CD4-positive, alpha-beta T cell treated with Interferon gamma for 1 hour (primary cell): ENCODE measurements around the gene VARS2.
"Not testable (repeated sequence)": the region's sequence is repeated elsewhere in the genome, so short reads cannot be mapped to it uniquely, and the experiment has no call there.

Experiments
- DNase-seq: peaks from one replicate; pipeline ENCODE4 v3.0.0-alpha.2; 2020

The VARS2 gene

DNA sequence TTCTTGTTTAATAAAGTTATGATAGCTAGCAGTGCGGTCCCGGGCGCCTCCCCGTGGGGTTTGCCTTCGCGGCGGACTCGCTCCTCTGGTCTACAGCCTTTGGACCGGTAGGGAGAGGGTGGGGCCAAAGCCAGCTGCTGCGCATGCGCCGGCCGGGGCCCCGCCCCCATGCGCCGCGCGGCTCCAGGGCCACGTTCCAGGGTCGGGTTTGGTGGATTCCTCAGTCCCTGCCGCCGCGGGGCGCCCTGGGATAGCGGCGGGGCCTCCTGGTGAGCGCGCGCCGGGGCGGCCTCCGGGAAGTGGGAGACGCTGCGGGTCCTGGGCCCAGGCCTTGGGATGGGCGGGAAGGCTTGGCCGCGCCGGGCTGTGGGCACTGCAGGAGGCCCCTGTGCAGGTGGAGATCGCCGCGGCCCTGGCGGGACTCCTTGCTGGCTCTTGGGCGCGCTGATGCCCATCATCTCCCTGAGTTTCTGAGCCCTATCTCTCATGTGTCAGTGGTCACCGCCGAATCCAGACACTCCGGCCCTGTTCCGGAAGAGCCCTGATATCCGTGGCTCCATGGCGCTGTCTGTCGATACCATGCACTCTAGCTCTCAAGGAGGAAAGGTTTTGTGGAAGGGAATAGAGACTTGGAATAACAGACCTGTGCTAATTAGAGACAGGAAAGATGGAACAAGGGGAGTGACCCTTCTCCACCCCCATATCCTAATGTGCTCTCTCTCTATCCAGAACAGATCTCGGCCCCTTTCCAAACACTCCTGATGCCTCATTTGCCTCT, at the start of gene VARS2:
TSS of gene VARS2 (plus strand) at position 163 of the 778 bp plus-strand sequence. CDS start at position 762, 599 bp downstream.
- DNase-seq, result peak; percentile 88

DNA sequence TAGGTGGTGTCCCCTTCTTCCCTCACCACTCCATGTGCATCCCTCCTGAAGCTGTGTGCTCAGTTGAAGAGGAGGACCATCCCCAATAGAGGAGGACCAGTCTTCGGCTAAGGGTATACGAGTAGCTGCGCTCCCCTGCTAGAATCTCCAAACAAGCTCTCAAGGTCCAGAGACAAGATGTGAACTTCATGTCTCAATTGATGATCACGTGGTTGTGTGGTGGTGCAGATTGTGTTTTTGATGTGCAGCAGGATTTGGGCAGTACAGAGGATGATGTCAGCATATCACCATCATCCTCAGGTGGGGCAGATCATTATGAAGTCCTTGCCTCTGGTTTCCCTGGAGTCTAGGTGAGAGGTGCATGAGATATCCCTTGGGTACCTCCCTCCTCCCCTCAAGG, 49.7 kb upstream of the VARS2 start:
- no peak for DNase-seq

DNA sequence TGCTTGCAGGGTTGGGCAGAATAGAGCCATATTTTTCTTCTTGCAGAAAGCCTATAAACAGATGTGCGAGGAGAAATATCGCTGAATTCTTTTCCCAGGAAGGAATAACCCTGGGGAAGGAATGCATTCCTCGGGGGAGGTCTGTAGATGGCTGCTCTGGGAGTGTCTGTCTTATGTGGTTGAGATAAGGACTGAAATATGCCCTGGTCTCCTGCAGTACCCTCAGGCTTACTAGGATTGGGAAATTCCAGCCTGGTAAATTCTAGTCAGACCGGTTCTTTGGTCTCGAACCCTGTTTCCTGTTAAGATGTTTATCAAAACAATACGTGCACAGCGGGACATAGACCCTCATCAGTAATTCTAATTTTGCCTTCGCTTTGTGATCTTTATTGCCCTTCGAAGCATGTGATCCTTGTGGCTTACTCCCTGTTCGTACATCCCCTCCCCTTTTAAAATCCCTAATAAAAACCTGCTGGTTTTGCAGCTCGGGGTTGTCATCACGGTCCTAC, 44.7 kb upstream of the VARS2 start:
- DNase-seq, result not testable (repeated sequence)

DNA sequence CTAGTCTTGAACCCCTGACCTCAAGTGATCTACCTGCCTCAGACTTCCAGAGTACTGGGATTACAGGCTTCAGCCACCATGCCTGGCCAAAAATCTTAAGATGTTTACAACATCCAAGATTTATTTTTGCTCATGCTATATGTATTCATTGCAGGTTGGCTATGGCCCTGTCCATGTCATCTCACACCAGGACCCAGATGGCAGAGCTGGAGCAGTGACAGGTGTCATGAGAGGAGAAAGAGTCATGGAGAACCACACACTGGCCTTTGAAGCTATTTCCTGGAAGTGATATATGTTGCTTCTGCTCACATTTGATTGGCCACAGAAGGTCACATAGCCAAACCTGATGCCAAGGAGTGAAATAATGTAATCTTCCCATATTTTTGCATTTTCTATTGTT, 43.5 kb upstream of the VARS2 start:
- DNase-seq, result no peak

DNA sequence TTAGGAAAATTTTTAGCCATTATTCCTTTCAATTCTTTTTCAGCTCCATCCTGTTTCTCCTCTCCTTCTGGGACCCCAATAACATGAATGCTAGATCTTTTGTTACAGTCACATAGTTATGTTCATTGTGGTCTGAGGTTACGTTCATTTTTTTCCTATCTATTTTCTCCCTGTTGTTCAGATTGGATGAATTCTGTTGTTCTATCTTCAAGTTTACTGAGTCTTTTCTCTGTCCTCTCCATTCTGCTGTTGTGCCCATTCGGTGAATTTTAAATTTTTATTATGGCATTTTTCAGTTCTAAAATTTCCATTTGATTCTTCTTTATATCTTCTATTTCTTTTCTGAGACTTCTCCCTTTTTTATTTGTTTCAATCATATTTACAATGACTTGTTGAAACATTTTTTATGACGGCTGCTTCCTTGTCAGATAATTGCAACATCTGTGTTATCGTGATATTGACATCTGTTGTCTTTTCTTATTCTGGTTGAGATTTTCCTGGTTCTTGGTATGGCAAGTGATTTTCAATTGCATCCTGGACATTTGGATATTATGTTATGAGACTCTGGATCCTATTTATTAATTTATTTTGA, 42.4 kb upstream of the VARS2 start:
- DNase-seq, result no peak

DNA sequence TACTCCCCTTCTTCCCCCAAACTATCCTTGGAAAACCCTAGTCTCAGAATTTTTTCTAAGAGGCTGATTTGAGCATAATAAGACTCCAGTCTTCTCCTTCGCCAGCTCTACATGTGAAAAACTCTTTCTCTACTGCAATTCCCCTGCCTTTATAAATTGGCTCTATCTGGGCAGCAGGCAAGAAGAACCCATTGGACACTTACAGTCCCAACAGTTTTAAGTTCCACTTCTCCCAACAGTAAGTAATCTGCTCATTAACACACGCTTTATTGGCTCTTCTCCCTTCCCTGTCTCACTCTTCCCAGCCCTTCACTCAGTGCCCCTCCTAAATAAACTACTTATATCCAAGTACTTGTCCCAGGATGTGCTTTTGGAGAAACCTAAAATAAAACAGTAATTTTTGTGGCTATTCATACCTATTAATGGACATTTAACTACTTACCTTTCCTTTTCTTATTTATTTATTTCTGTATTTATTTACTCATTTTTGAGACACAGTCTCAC, 40.8 kb upstream of the VARS2 start:
- DNase-seq, result no peak

DNA sequence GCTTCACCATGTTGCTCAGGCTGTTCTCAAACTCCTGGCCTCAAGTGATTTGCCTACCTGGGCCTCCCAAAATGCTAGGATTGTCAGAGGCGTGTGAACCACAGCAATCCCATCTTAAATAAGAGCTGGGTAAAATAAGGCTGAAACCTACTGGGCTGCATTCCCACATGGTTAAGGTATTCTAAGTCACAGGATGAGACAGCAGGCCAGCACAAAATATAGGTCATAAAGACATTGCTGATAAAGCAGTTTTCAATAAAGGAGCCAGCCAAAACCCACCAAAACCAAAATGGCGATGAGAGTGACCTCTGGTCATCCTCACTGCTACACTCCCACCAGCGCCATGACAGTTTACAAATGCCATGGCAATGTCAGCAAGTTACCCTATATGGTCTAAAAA, 40.2 kb upstream of the VARS2 start:
- not testable (repeated sequence) for DNase-seq

DNA sequence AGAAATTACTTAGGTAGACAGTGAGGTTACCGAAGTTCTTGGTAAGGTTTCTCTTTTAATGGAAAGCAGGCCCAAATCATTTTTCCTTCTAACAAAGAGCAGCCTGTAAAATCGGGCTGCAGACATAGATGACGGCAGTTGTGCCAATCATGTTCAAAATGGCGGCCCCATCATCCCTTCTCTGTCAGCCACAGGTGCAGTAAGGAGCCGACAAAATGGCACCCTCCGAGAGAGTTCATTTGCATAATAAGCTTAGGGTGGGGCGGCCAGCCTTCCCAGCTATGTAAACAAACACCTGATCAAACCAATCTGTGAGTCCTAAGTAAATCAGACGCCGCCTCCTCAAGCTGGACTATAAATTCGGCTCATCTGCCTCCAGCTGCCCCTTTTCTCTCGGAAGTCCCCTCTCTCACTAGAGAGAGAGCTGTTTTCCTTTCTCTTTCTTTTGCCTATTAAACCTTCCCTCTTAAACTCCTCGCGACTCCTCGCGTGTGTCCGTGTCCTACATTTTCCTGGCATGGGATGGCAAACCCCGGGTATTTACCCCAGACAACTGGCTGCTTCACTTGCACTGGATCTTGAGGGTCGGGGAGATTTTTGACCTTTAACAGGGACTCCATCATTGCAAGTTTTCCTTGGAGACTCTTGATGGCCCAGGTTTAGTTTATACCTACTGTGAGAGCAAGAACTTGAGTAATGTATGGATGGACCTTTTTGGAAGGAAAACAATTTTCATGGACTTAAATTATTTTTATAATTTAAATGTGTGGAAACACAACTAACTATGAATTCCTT, 38.6 kb upstream of the VARS2 start:
- no peak for DNase-seq

DNA sequence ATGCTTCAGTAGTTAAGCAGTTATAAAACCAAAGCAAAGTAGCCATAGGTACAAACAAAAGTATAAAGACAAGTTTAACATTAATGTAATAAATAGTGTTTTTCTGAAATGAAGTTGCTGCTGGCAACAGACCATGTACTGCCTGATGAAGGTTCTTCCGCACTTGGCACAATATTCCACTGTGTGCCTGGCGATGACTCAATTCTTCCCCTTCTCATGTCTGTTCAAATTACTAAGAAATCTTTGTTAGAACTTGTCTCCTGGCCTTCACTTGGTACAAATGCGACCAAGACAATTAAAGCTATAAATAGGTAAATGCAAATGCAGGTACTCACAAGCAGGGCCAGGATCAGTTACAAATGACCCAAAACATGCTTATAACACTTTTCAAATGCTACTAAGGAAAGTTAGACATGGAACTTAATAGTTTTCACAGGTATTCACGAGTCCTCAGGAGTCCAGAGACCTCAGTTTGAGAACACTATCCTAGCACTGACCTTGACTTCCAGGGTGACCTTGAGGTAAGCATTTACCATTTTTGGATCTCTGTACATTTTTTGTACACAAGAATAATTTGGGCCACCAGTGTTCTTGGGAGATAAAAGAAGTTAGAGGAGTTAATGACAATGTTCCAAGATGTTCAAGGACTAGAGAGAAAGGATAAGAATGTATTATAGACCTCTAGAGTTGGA, 37.9 kb upstream of the VARS2 start:
- DNase-seq, result no peak

DNA sequence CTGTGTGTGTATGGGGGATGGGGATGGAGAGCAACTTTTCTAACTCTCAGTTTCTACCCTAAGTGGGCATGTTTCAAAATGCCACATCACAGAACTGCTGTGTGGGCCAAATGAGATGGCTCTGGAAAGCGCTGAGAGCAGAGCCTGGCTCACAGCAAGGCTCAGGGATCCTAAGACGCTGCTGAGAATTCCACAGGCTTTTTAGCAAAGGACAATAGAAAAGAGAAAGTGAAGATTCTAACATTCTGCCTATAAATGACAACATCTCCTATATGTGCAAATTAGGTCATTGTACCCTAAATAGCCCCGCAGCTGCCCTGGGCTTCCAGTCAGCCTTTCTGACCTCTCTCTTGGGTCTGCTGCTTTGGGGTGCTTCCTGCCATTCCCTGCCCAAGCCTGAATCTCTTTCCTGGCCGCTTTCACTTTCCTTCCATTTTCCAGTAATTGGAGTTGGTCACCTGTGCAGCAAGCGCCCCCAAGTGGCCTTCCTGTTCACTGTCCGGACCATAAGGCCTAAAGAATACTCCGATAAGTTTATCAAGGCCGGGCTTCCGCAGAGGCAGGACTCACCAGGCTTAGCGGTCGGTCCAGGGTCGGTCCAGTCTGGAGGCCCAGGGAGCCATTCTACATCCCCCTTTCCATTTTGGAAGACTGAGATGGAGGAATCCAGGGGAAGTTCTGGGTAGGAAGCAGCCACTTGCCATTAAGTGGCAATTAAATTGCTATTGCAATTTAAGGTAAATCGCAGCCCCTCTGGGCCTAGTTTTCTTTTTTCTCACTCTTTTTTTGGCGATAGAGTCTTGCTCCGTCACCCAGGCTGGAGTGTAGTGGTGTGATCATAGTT, 36.4 kb upstream of the VARS2 start:
- peak; percentile 71 for DNase-seq

DNA sequence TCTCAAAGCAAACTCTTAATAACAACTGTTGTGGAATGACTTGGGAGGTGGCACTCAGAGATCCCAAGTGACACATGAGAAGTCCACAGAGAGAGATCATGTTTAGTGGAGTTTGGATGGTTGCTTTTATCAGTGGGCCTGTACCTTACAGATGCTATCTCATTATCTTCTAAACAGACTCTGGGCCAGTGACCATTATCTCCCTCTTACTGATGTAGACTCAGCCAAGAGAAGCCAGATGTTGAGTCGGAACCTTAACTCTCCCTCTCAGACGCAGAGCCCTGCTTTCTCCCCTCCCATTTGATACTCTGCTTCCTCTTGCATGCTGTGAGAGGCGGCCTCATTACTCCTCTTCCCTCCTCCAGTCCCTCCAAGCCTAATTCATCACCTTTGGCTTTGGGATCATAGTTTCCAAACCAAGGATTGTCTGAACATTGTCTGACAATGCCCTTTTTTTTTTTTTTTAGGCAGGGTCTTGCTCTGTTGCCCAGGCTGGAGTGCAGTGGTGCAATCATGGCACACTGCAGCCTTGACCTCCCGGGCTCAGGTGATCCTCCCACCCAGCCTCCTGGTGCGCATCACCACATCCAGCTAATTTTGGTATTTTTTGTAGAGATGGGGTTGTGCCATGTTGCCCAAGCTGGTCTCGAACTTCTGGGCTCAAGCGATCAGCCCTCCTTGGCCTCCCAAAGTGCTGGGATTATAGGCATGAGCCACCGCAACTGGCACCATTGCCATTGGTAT, 34.2 kb upstream of the VARS2 start:
- no peak for DNase-seq

DNA sequence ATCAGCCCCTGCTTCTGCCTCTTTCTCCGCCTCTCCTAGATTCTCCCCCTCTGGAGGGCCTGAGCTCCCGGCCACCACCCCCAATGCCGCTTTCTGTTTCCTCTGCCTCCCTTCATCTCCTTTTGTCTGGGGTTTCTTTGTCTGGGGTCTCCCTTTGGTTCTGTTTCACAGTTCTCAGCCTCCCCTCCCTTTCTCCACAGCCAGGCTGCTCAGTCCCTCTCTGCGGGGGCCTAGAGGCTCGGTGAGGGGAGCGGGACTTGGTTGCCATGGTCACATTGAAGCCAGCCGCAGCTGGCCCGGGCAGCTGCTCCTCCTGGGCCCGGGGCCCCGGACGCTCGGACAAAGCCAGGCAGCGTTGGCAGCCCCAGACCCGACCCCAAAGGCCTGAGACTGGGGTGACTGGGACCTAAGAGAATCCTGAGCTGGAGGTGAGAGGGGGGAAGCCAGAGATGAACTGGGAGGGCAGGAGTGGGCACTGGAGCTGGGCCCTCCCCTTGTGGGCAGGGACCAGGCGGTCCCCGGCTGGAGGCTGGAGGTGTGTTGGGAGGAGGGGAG, 33.3 kb upstream of the VARS2 start:
- no peak for DNase-seq

DNA sequence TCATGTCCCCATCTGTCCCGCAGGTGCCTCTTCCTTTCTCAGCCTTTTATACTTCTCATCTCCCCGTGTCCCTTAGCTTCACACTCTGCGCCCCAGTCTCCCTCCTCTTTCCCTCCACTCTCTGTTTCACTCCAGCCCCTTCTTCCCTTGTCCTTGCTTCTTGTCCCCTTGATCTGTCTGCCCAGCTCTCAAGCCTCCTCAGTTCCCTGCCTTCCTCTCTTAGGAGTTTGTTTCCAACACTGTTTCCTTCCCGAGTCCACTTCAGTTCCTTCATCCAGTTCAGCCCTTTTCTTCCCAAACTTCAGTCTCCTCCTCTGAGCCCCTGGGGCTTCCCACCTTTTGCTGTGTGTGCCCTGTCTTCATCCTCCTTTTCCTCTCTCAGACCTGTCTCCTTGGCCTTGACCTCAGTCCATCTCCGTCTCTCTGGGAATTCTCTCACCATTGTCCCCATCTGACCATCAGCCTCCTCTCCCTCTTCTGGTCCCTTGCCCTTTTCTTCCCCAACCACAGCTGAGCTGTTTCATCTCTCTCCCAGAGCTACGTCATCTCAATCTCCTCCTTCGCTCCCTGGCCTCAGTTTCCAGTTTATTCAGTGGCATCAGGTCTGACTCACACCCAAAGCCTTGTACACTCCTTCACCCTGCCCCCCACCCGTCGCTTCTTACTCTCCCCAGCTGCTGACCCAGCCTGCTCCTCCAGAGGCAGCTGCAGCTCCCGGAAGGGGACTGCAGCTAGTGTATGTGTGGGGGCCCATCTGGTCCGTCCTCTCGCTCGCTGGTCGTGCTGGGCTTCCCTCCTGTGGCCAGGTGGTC, 32.4 kb upstream of the VARS2 start:
- no peak for DNase-seq

DNA sequence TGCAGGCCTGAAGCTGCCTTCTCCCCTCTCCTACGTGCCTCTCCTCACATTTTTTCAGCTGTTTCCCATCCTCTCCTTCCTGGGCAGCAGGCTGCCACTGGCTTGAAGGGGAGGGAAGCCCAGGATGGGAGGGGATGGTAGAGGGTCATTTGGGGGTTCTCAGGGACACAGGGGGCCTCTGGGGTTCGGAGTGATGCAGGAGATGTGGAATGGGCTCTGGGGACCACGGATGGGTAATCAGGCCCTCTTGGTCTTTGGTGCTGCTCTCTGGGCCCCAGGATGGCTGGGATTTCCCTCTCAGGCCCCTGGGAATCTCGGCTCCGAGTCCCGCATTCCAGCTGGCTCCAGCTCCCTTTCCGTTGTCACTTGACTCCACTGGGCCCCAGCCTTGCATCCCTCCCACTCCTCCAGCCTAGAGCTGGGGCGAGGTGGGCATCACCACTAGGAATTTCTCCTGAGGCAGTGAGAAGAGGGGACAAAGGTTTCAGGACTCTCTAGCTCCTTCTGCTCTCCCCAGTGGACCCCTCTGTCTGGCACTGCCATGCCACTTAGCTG, 31.8 kb upstream of the VARS2 start:
- no peak for DNase-seq

DNA sequence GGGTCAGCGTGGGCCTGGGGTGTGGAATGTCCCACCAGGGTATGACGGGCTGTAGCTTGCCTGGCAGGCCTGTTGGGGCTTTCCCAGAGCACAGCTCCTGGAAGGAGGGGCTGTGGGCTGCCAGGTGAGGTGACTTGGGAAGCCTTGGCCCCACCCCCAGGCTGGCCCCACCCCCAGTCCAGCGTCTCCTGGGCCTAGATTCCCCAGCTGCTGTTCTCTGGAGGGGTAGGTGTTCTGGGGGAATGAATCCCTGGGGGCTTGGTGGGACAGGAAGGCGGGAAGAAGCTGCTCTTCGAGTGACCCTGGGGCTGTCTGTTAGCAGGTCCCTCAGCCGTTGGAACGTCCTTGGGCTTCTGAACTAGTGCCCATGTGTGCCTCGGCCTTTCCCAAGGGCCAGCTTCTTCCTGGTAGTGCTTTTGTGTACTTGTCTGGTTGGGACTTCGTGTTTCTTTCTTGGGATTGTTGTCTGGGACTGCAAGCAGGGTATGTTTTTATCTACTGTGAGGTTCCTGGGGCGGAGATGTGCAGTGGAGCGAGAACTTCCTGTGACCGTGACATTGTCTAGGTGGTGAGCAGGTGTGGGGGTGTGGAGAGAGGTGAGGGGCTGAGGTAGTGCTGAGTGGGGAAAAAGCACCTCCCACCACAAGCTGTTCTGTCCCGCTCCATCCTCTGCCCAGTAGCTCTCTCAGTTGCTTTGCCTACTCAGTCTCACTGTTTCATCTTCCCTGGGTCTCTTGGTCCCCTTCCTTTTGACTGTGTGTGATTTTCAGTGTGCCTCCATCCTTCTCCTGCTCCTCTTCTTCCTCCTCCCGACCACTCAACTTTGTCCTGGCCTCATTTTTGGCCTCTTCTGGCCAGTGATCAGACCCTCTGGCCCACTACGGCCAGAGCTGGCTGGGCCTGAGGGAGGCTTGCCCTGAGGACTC, 31.0 kb upstream of the VARS2 start:
- DNase-seq, result peak; percentile 24

DNA sequence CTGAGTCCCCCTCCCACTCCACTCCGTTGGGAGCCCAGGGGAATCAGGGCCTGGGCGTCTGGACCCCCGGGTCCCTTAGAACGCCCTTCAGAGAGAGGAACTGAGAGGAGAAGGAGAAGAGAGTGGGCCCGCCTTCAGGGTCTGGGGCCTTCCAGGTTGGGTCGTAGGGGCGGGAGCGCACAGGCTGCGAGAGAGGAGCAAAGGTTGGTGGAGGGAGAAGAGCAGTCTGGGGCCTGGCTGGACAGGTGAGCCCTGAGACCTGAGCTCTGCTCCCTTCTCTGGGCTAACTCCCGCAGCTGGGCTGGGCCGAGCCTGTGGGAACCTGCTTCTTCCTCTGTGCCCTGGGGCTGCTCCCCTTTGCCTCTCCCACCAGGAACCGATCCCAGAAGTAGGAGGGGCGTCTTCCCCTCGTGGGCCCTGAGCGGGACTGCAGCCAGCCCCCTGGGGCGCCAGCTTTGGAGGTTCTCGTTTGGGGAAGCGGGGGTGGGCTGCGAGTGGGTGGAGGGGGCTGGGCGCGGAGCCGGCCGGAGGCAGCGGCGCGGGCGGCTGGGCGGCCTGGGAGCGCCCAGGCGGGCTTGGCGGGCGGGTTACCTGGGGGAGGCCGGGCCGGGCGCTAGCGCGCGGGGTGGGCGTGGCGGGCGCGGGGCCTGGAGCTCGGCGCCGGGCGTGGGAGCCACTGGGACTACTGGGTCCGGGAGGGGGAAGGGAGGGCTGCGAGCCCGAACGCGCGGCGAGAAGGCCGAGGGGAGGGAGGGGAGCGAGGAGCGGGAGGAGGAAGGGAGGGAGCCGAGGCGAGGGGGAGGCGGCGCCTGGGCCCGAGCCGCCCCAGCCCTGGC, 30.1 kb upstream of the VARS2 start, which contains the start of gene DDR1:
TSS of gene DDR1 (plus strand) at position 835 of the 836 bp plus-strand sequence. CDS start 4,211 bp downstream, outside the sequence.
- peak; percentile 39 for DNase-seq
